Activated CD8-positive, alpha-beta memory T cell treated with anti-CD3 and anti-CD28 coated beads for 36 hours (primary cell): ENCODE data around the gene OVCH1. TPM values are rescaled to one million over a fixed set of nuclear protein-coding genes. Genes with fewer than 3 reads are reported as not detected.

Experiments used
- total RNA-seq, 2 experiments: library from RNA; stranded (reverse); gene quantifications; one replicate each; pipeline ENCODE4 v1.2.3, GENCODE V29; 2021

The OVCH1 gene
- total RNA-seq, 2 experiments from 2014 or later = not detected

Other genes starting within 250 kb of the OVCH1 start
- gene ERGIC2, start 116.5 kb downstream of the OVCH1 start, total RNA-seq = 100 to 1,000 TPM; 132 to 137 TPM